Thoracic aorta (tissue), 2 donors: ENCODE measurements around the gene PPY. TPM values are rescaled to one million over a fixed set of nuclear protein-coding genes. Genes with fewer than 3 reads are reported as not detected.
"Not testable (repeated sequence)": the region's sequence is repeated elsewhere in the genome, so short reads cannot be mapped to it uniquely, and the experiment has no call there.

Experiments
- ATAC-seq: fragments of 150-250 bp; one replicate; pipeline ENCODE4 v1.8.0; 2017; ENCODE audit warnings: low read depth; ENCODE audit not compliant: insufficient number of reproducible peaks, low FRiP score
- DNase-seq: peaks from one replicate; pipeline ENCODE4 v3.0.0-alpha.2; 2020; ENCODE audit warnings: low spot score
- H3K27ac ChIP-seq, 2 donors: fragments of 200-600 bp; sonication (generic); 1 replicate in 1 of 2; 2 replicates in 1 of 2; pipeline ENCODE4 v1.5.1; 2016; ENCODE audit warnings: mild to moderate bottlenecking in 2 of 2, moderate library complexity in 2 of 2
- H3K27me3 ChIP-seq: fragments of 200-600 bp; sonication (generic); replicated peaks from 2 replicates; pipeline ENCODE4 v1.6.0; 2016; ENCODE audit warnings: mild to moderate bottlenecking; ENCODE audit not compliant: insufficient read depth
- H3K36me3 ChIP-seq: fragments of 200-600 bp; sonication (generic); one replicate; pipeline ENCODE4 v1.5.1; 2016
- H3K4me1 ChIP-seq, 2 donors: fragments of 200-600 bp; sonication (generic); 1 replicate in 1 of 2; 2 replicates in 1 of 2; pipeline versions ENCODE4 v1.5.1 to v1.6.0; 2016; ENCODE audit warnings: low read depth in 2 of 2, mild to moderate bottlenecking in 1 of 2; ENCODE audit not compliant: control insufficient read depth in 1 of 2
- H3K4me3 ChIP-seq: fragments of 200-600 bp; sonication (generic); 2 replicates; pipeline ENCODE4 v1.5.1; 2016; ENCODE audit warnings: mild to moderate bottlenecking
- H3K9me3 ChIP-seq: fragments of 200-600 bp; sonication (generic); 2 replicates; pipeline ENCODE4 v1.5.1; 2016
- CTCF ChIP-seq: fragments of 200-600 bp; sonication (generic); IDR thresholded peaks from one replicate; pipeline ENCODE4 v1.5.1; 2019; ENCODE audit warnings: antibody characterized with exemption
- total RNA-seq, 2 donors: library from RNA; depleted of rRNA; stranded (reverse); fragments of >200 nt; gene quantifications; one replicate each; pipeline versions ENCODE4 v1.1.0 to v1.2.3, GENCODE V29; 2016

Gene PPY
- total RNA-seq, 2 donors from 2014 or later = not detected

- H3K9me3 ChIP-seq = no peaks in the 10 kb centered on the region
- H3K4me1 ChIP-seq = no peaks in the 10 kb centered on the region
- no peaks in the 10 kb centered on the region for H3K27me3 ChIP-seq
- H3K27ac ChIP-seq = no peak overlapping the region
- TF ChIP-seq CTCF = no peak
- DNase-seq (no peak), ATAC-seq (no peak)
- H3K4me3 ChIP-seq = no peak overlapping the region
- H3K36me3 ChIP-seq = no peaks in the 10 kb centered on the region
Measured at GRCh38 chr17:43970366-43970765, 28.1 kb upstream of the PPY start.

DNA sequence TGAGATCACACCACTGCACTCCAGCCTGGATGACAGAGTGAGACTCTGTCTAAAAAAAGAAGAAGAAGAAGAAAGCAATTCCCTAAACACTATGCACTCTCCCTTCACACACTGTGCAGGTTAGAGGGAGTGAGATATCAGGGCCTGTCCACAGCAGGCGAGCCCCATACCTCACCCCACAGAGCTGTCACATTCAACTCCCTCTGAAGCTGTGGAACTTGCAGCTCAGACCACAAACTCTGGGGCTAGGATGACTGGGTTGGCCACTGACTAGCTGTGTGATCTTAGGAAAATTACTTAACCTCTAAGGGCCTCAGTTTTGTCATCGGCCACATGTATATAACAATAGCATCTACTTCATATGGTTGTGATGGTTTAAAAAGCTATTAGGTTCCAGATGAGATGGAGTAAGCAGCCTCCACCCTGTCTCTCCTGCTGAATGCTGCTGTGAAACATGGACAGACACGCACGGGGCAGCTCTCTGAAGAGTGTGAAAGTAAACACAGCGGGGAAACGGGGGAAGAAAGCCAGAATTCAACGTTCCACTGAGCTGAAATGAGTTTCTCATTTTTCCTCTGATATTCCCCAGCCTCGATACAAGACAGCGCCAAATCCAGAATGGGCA lies 25.1 kb upstream of the PPY start:
- Histone ChIP-seq H3K27me3 (no peaks in the 10 kb centered on the region), H3K27ac (no peak overlapping the region), H3K9me3 (no peaks in the 10 kb centered on the region), H3K36me3 (no peaks in the 10 kb centered on the region), H3K4me1 (no peaks in the 10 kb centered on the region), H3K4me3 (no peak overlapping the region)
- no peak for TF ChIP-seq CTCF
- ATAC-seq (no peak), DNase-seq (no peak)

GRCh38 chr17:43966276-43966675 lies 24.0 kb upstream of the PPY start:
- no peaks in the 10 kb centered on the region for H3K4me1 ChIP-seq
- H3K27ac ChIP-seq = no peak overlapping the region
- ATAC-seq = no peak
- TF ChIP-seq CTCF = no peak
- no peaks in the 10 kb centered on the region for H3K27me3 ChIP-seq
- H3K4me3 ChIP-seq = no peak overlapping the region
- no peak for DNase-seq
- no peaks in the 10 kb centered on the region for H3K36me3 ChIP-seq
- no peaks in the 10 kb centered on the region for H3K9me3 ChIP-seq

GRCh38 chr17:43962479-43962878 lies 20.2 kb upstream of the PPY start:
- TF ChIP-seq CTCF = no peak
- no peaks in the 10 kb centered on the region for H3K27me3 ChIP-seq
- H3K4me3 ChIP-seq = no peak overlapping the region
- DNase-seq (no peak), ATAC-seq (no peak)
- H3K27ac ChIP-seq = no peak overlapping the region
- H3K36me3 ChIP-seq = no peaks in the 10 kb centered on the region
- H3K4me1 ChIP-seq = no peaks in the 10 kb centered on the region
- no peaks in the 10 kb centered on the region for H3K9me3 ChIP-seq

DNA sequence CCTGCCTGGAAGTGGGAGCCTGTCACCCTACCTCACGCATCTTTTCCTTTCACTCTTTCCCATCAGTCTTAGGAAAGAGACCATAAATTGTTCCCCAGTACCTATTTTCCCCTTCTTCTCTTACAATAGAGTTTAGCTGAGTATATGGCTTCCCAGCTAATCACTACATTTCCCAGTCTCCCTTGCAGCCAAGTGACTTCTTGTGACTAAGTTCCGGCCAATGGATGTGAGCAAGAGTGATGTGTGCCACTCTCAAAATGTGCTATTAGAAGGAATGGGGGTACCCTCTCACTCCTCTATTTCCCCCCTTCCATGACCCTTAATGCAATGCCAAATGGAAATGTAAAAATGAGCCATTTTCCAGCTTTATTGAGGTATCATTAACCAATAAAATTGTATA lies 19.7 kb upstream of the PPY start:
- H3K4me1 ChIP-seq = no peaks in the 10 kb centered on the region
- ATAC-seq = no peak
- H3K36me3 ChIP-seq = no peaks in the 10 kb centered on the region
- no peak overlapping the region for H3K4me3 ChIP-seq
- no peak for TF ChIP-seq CTCF
- DNase-seq = no peak
- no peak overlapping the region for H3K27ac ChIP-seq
- H3K9me3 ChIP-seq = no peaks in the 10 kb centered on the region
- H3K27me3 ChIP-seq = no peaks in the 10 kb centered on the region

DNA sequence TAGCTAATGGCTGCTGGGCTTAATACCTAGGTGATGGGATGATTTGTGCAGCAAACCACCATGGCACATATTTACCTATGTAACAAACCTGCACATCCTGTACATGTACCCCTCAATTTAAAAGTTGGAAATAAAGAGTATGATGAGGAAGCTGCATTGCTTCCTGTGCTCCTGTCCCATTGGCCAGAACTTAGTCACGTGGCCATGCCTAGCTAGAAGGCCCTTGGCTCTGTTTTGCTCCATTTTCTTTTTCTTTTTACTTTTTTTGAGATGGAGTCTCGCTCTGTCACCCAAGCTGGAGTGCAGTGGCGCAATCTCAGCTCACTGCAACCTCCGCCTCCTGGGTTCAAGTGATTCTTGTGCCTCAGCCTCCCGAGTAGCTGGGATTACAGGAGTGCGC lies 19.0 kb upstream of the PPY start:
- not testable (repeated sequence) for H3K36me3 ChIP-seq, H3K4me3 ChIP-seq, H3K4me1 ChIP-seq, H3K27me3 ChIP-seq, DNase-seq, ATAC-seq, H3K27ac ChIP-seq, H3K9me3 ChIP-seq
